Right kidney (tissue), 1 donor: ENCODE data around the gene RSPRY1.
"Not testable (repeated sequence)": the region's sequence is repeated elsewhere in the genome, so short reads cannot be mapped to it uniquely, and the experiment has no call there.

Experiments
- DNase-seq: peaks from one replicate; pipeline ENCODE4 v3.0.0-alpha.2; 2016

The RSPRY1 gene

GRCh38 chr16:57273359-57273758 is 87.2 kb downstream of the RSPRY1 start:
- no peak for DNase-seq

- no peak for DNase-seq
These were observed 87.7 kb downstream of the RSPRY1 start for GRCh38 chr16:57273826-57274225.

GRCh38 chr16:57275946-57276345 is 89.8 kb downstream of the RSPRY1 start:
- DNase-seq: not testable (repeated sequence)

- DNase-seq: no peak
These were observed 90.5 kb downstream of the RSPRY1 start for GRCh38 chr16:57276596-57276995.

- DNase-seq: no peak
These were observed 91.5 kb downstream of the RSPRY1 start for GRCh38 chr16:57277586-57277985.

GRCh38 chr16:57278494-57278893 is 92.4 kb downstream of the RSPRY1 start:
- no peak for DNase-seq

- DNase-seq: no peak
These were observed 93.9 kb downstream of the RSPRY1 start for GRCh38 chr16:57279780-57280638.

- no peak for DNase-seq
These were observed 95.7 kb downstream of the RSPRY1 start for GRCh38 chr16:57281791-57282190.

GRCh38 chr16:57282510-57283213 is 96.5 kb downstream of the RSPRY1 start:
- no peak for DNase-seq

GRCh38 chr16:57283214-57283958 is 97.3 kb downstream of the RSPRY1 start:
- DNase-seq: peak; percentile 48

- no peak for DNase-seq
These were observed 97.8 kb downstream of the RSPRY1 start for GRCh38 chr16:57283959-57284208.

- DNase-seq: peak; percentile 89
These were observed 98.3 kb downstream of the RSPRY1 start, which contains the start of gene PLLP for GRCh38 chr16:57284209-57284951. Gene PLLP, minus strand, starts transcription at chr16:57284672. Its CDS starts 132 bp downstream, at chr16:57284540.

- no peak for DNase-seq
These were observed 98.8 kb downstream of the RSPRY1 start for GRCh38 chr16:57284952-57285363.

- DNase-seq: no peak
These were observed 99.2 kb downstream of the RSPRY1 start for GRCh38 chr16:57285379-57285778.

GRCh38 chr16:57289391-57290257 is 103.5 kb downstream of the RSPRY1 start:
- DNase-seq: no peak
